Measurements from ENCODE around the gene GNAI2. TPM values are rescaled to one million over a fixed set of nuclear protein-coding genes. Genes with fewer than 3 reads are reported as not detected.

The GNAI2 gene
- total and polyA plus RNA-seq, 2 donors (not counting 3 experiments of a cell fraction or from before 2014, with no cell fraction given), result 767 to 1,875 TPM

- Histone ChIP-seq H3K4me1 (ENCODE audit: control insufficient read depth, extremely low read depth, insufficient read depth, low read length) (peaks cover 23% of the 10 kb centered on the region), H3K27me3 (ENCODE audit: control insufficient read depth in 2 of 2, insufficient read depth in 2 of 2, low read length in 2 of 2) (no peaks in the 10 kb centered on the region), H3K36me3 (ENCODE audit: control insufficient read depth in 2 of 2, extremely low read depth in 1 of 2, insufficient read depth in 2 of 2, low read length in 2 of 2) (peaks cover 0 to 5% of the 10 kb centered on the region in 2 experiments), H3K4me3 (replicated peaks in 1 of 3; ENCODE audit: insufficient read depth in 1 of 3, low read depth in 1 of 3, low read length in 3 of 3) (no peak overlapping the region), H3K4me2 (ENCODE audit: insufficient read depth, low read length) (no peak overlapping the region), H3K27ac (ENCODE audit: insufficient read depth, low read depth, low read length) (no peak overlapping the region), H2AFZ (ENCODE audit: low read depth, low read length) (no peak overlapping the region), H3K9ac (replicated peaks; ENCODE audit: extremely low read depth, insufficient read depth, low read length) (no peak overlapping the region), H3K9me1 (replicated peaks; ENCODE audit: control insufficient read depth, extremely low read depth, insufficient read depth, low read length) (no peaks in the 10 kb centered on the region), H4K20me1 (replicated peaks; ENCODE audit: control insufficient read depth, extremely low read depth, insufficient read depth, low read length) (no peaks in the 10 kb centered on the region), H3K9me3 (replicated peaks; ENCODE audit: control insufficient read depth, insufficient read depth, low read length) (no peaks in the 10 kb centered on the region), H3K79me2 (ENCODE audit: control insufficient read depth, insufficient read depth, low read length) (peaks cover 24% of the 10 kb centered on the region)
- POLR2A ChIA-PET, result no interaction called here
- dilution Hi-C loops (cut with MboI; ENCODE audit: extremely low pct_ligation_motif_present, low sequenced_read_pairs), result no loop called here
- no TSS peak for BruUV-seq (replicated peaks)
- CTCF ChIA-PET, result no interaction called here
- no peak for TF ChIP-seq POLR2A (IDR thresholded peaks at IDR 0.05; ENCODE audit: low read depth, low read length)
- TF ChIP-seq MYC (IDR thresholded peaks at IDR 0.05; ENCODE audit: low read depth, low read length), result no peak
- TF ChIP-seq JUN (IDR thresholded peaks at IDR 0.05; ENCODE audit: borderline replicate concordance, insufficient read depth, insufficient read length, low read depth), result no peak
- TF ChIP-seq EZH2 (IDR thresholded peaks at IDR 0.05; ENCODE audit: borderline replicate concordance, low read depth, low read length, severe bottlenecking), result no peak
- TF ChIP-seq, protein P1, sequence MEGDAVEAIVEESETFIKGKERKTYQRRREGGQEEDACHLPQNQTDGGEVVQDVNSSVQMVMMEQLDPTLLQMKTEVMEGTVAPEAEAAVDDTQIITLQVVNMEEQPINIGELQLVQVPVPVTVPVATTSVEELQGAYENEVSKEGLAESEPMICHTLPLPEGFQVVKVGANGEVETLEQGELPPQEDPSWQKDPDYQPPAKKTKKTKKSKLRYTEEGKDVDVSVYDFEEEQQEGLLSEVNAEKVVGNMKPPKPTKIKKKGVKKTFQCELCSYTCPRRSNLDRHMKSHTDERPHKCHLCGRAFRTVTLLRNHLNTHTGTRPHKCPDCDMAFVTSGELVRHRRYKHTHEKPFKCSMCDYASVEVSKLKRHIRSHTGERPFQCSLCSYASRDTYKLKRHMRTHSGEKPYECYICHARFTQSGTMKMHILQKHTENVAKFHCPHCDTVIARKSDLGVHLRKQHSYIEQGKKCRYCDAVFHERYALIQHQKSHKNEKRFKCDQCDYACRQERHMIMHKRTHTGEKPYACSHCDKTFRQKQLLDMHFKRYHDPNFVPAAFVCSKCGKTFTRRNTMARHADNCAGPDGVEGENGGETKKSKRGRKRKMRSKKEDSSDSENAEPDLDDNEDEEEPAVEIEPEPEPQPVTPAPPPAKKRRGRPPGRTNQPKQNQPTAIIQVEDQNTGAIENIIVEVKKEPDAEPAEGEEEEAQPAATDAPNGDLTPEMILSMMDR (IDR thresholded peaks at IDR 0.05; ENCODE audit: extremely low read depth in 1 of 2, insufficient read depth in 1 of 2, low read depth in 1 of 2, low read length in 2 of 2), result no peak
- TF ChIP-seq FOS (IDR thresholded peaks at IDR 0.05; ENCODE audit: borderline replicate concordance, insufficient read depth, low read length), result no peak
- no peak for TF ChIP-seq GATA2 (IDR thresholded peaks at IDR 0.05; ENCODE audit: insufficient read depth, insufficient read length, low read depth, low read length)
- DNase-seq (ENCODE audit: low read depth, low spot score) (no peak), FAIRE-seq (no peak)
- intact Hi-C loops (cut with micrococcal nuclease), result no loop called here
Observed at GRCh38 chr3:50294492-50295403, 58.7 kb downstream of the GNAI2 start.

Measured in endothelial cell of umbilical vein (primary cell).